ENCODE results near the gene TCERG1L. TPM values are rescaled to one million over a fixed set of nuclear protein-coding genes. Genes with fewer than 3 reads are reported as not detected.

The TCERG1L gene
- total RNA-seq, 1 experiment from 2014 or later, result 0.05 TPM

GRCh38 chr10:131221632-131222277 lies 89.8 kb downstream of the TCERG1L start:
- in situ Hi-C loops (cut with HindIII; ENCODE audit: low pct_unique_long_range_greater_than_20kb, low sequenced_read_pairs), result no loop called here
- no peak for DNase-seq (ENCODE audit: low read depth, low spot score)

GRCh38 chr10:131220601-131221171 lies 90.8 kb downstream of the TCERG1L start:
- DNase-seq (ENCODE audit: low read depth, low spot score), result no peak
- in situ Hi-C loops (cut with HindIII; ENCODE audit: low pct_unique_long_range_greater_than_20kb, low sequenced_read_pairs), result no loop called here

- in situ Hi-C loops (cut with HindIII; ENCODE audit: low pct_unique_long_range_greater_than_20kb, low sequenced_read_pairs), result no loop called here
- DNase-seq (ENCODE audit: low read depth, low spot score), result no peak
Observed at GRCh38 chr10:131219955-131220489, 91.5 kb downstream of the TCERG1L start.

- in situ Hi-C loops (cut with HindIII; ENCODE audit: low pct_unique_long_range_greater_than_20kb, low sequenced_read_pairs), result no loop called here
- no peak for DNase-seq (ENCODE audit: low read depth, low spot score)
Observed at GRCh38 chr10:131219584-131219886, 92.0 kb downstream of the TCERG1L start.

- DNase-seq (ENCODE audit: low read depth, low spot score), result no peak
- in situ Hi-C loops (cut with HindIII; ENCODE audit: low pct_unique_long_range_greater_than_20kb, low sequenced_read_pairs), result no loop called here
Observed at GRCh38 chr10:131218811-131219583, 92.5 kb downstream of the TCERG1L start.

GRCh38 chr10:131216681-131217230 lies 94.8 kb downstream of the TCERG1L start:
- no peak for DNase-seq (ENCODE audit: low read depth, low spot score)
- in situ Hi-C loops (cut with HindIII; ENCODE audit: low pct_unique_long_range_greater_than_20kb, low sequenced_read_pairs), result no loop called here

- no peak for DNase-seq (ENCODE audit: low read depth, low spot score)
- in situ Hi-C loops (cut with HindIII; ENCODE audit: low pct_unique_long_range_greater_than_20kb, low sequenced_read_pairs), result no loop called here
Observed at GRCh38 chr10:131215776-131216175, 95.7 kb downstream of the TCERG1L start.

GRCh38 chr10:131214521-131215244 lies 96.8 kb downstream of the TCERG1L start:
- in situ Hi-C loops (cut with HindIII; ENCODE audit: low pct_unique_long_range_greater_than_20kb, low sequenced_read_pairs), result no loop called here

GRCh38 chr10:131213741-131214505 lies 97.6 kb downstream of the TCERG1L start:
- DNase-seq (ENCODE audit: low read depth, low spot score), result no peak
- in situ Hi-C loops (cut with HindIII; ENCODE audit: low pct_unique_long_range_greater_than_20kb, low sequenced_read_pairs), result no loop called here

More at GRCh38 chr10:131214521-131215244, 96.8 kb downstream of the TCERG1L start:
- DNase-seq (ENCODE audit: low read depth, low spot score), result no peak

- in situ Hi-C loops (cut with HindIII; ENCODE audit: low pct_unique_long_range_greater_than_20kb, low sequenced_read_pairs), result no loop called here
Observed at GRCh38 chr10:131212763-131213325, 98.7 kb downstream of the TCERG1L start.

GRCh38 chr10:131211965-131212619 lies 99.4 kb downstream of the TCERG1L start:
- in situ Hi-C loops (cut with HindIII; ENCODE audit: low pct_unique_long_range_greater_than_20kb, low sequenced_read_pairs), result no loop called here
- DNase-seq (ENCODE audit: low read depth, low spot score), result no peak

More at GRCh38 chr10:131212763-131213325, 98.7 kb downstream of the TCERG1L start:
- DNase-seq (ENCODE audit: low read depth, low spot score), result no peak

- no peak for DNase-seq (ENCODE audit: low read depth, low spot score)
- in situ Hi-C loops (cut with HindIII; ENCODE audit: low pct_unique_long_range_greater_than_20kb, low sequenced_read_pairs), result no loop called here
Observed at GRCh38 chr10:131211559-131211958, 100.0 kb downstream of the TCERG1L start.

GRCh38 chr10:131211146-131211545 lies 100.4 kb downstream of the TCERG1L start:
- in situ Hi-C loops (cut with HindIII; ENCODE audit: low pct_unique_long_range_greater_than_20kb, low sequenced_read_pairs), result no loop called here
- DNase-seq (ENCODE audit: low read depth, low spot score), result no peak

GRCh38 chr10:131210181-131210580 lies 101.3 kb downstream of the TCERG1L start:
- in situ Hi-C loops (cut with HindIII; ENCODE audit: low pct_unique_long_range_greater_than_20kb, low sequenced_read_pairs), result no loop called here

GRCh38 chr10:131207584-131208532 lies 103.7 kb downstream of the TCERG1L start:
- DNase-seq (ENCODE audit: low read depth, low spot score), result no peak
- in situ Hi-C loops (cut with HindIII; ENCODE audit: low pct_unique_long_range_greater_than_20kb, low sequenced_read_pairs), result no loop called here

More at GRCh38 chr10:131210181-131210580, 101.3 kb downstream of the TCERG1L start:
- DNase-seq (ENCODE audit: low read depth, low spot score), result no peak
